HEK293 (cell line): Measurements from ENCODE around the gene ERAP2.

Experiments used
- CTCF ChIA-PET: fragments of 350-600 bp; formaldehyde crosslinking; extraction: SDS; loops from one replicate; lab custom pipeline; 2021; ENCODE audit warnings: antibody characterized with exemption; lab: Yijun Ruan, JAX
- POLR2A ChIA-PET: fragments of 300-600 bp; formaldehyde crosslinking; extraction: SDS; loops from one replicate; lab custom pipeline; 2020; ENCODE audit warnings: antibody characterized with exemption, inconsistent platforms; lab: Yijun Ruan, JAX
- H3K27ac ChIP-seq: fragments of 200-500 bp; sonication (Bioruptor generic); 2 replicates; pipeline ENCODE4 v1.5.1; 2014; ENCODE audit warnings: low read depth, low read length, control low read depth, inconsistent platforms; ENCODE audit errors: extremely low read depth
- H3K36me3 ChIP-seq, 2 experiments: fragments of 200-500 bp in 1 of 2; sonication (Bioruptor generic) in 1 of 2; 1 replicate in 1 of 2; 2 replicates in 1 of 2; pipeline ENCODE4 v1.5.1; 2014 to 2017; ENCODE audit warnings: inconsistent platforms in 2 of 2, low read length in 2 of 2; ENCODE audit not compliant: control insufficient read depth in 2 of 2, insufficient read depth in 1 of 2
- H3K4me1 ChIP-seq: fragments of 200-500 bp; sonication (Bioruptor generic); 2 replicates; pipeline ENCODE4 v1.5.1; 2014; ENCODE audit warnings: mild to moderate bottlenecking, low read length, inconsistent platforms; ENCODE audit not compliant: control insufficient read depth, insufficient read depth
- H3K4me3 ChIP-seq: 2 replicates; pipeline ENCODE4 v1.5.1; 2011; ENCODE audit warnings: low read depth, mild to moderate bottlenecking, control low read depth, low read length, moderate library complexity
- H3K9me3 ChIP-seq: fragments of 200-500 bp; sonication (Bioruptor generic); 2 replicates; pipeline ENCODE4 v1.5.1; 2014; ENCODE audit warnings: low read depth, low read length, inconsistent platforms; ENCODE audit not compliant: control insufficient read depth, insufficient read depth
- EGR2 ChIP-seq: fragments of 450-650 bp; formaldehyde crosslinking; IDR thresholded peaks from 2 replicates; pipeline ENCODE4 v1.5.1; 2016; ENCODE audit warnings: low read depth, missing biosample characterization, missing genetic modification characterization
- MZF1 ChIP-seq: fragments of 450-650 bp; formaldehyde crosslinking; IDR thresholded peaks from 2 replicates; pipeline ENCODE4 v1.5.1; 2017; ENCODE audit warnings: missing biosample characterization, missing genetic modification characterization, borderline replicate concordance
- OSR2 ChIP-seq: fragments of 450-650 bp; formaldehyde crosslinking; IDR thresholded peaks from 2 replicates; pipeline ENCODE4 v1.5.1; 2016; ENCODE audit warnings: missing biosample characterization, missing genetic modification characterization
- ZNF133 ChIP-seq: fragments of 450-650 bp; formaldehyde crosslinking; IDR thresholded peaks from 2 replicates; pipeline ENCODE4 v1.5.1; 2016; ENCODE audit warnings: missing biosample characterization, missing genetic modification characterization
- ZNF19 ChIP-seq: fragments of 450-650 bp; formaldehyde crosslinking; IDR thresholded peaks from 2 replicates; pipeline ENCODE4; 2016; ENCODE audit warnings: missing biosample characterization, missing genetic modification characterization, low read depth
- ZNF2 ChIP-seq: fragments of 450-650 bp; formaldehyde crosslinking; IDR thresholded peaks from 2 replicates; pipeline ENCODE4 v1.5.1; 2016; ENCODE audit warnings: missing biosample characterization, missing genetic modification characterization
- ZNF202 ChIP-seq: fragments of 450-650 bp; formaldehyde crosslinking; IDR thresholded peaks from 2 replicates; pipeline ENCODE4 v1.5.1; 2016; ENCODE audit warnings: missing biosample characterization, missing genetic modification characterization, borderline replicate concordance
- ZNF274 ChIP-seq, 2 experiments: fragments of 200-500 bp in 1 of 2; fragments of 450-650 bp in 1 of 2; sonication (Bioruptor generic) in 1 of 2; formaldehyde crosslinking in 1 of 2; IDR thresholded peaks; 2 replicates each; pipeline versions ENCODE4 v1.5.1 to v1.6.1; 2014 to 2016; ENCODE audit warnings: borderline replicate concordance in 1 of 2, inconsistent platforms in 1 of 2, low read length in 1 of 2, missing biosample characterization in 1 of 2, missing genetic modification characterization in 1 of 2
- ZNF654 ChIP-seq: fragments of 450-650 bp; formaldehyde crosslinking; IDR thresholded peaks from 2 replicates; pipeline ENCODE4 v1.5.1; 2016; ENCODE audit warnings: low read depth, missing biosample characterization, missing genetic modification characterization
- ZNF830 ChIP-seq: fragments of 450-650 bp; IDR thresholded peaks from 2 replicates; pipeline ENCODE4 v1.5.0; 2018; ENCODE audit warnings: missing biosample characterization, missing genetic modification characterization, low read depth, mild to moderate bottlenecking, moderate library complexity
- TF ChIP-seq, protein P1 (sequence below): fragments of 450-650 bp; formaldehyde crosslinking; IDR thresholded peaks from 2 replicates; pipeline ENCODE4 v1.5.1; 2016; ENCODE audit warnings: missing biosample characterization, missing genetic modification characterization, low read depth
- TF ChIP-seq, protein P2 (sequence below): fragments of 450-650 bp; formaldehyde crosslinking; IDR thresholded peaks from 2 replicates; pipeline ENCODE4 v1.5.1; 2016; ENCODE audit warnings: missing biosample characterization, missing genetic modification characterization
- TF ChIP-seq, protein P3 (sequence below): fragments of 450-650 bp; formaldehyde crosslinking; IDR thresholded peaks from 2 replicates; pipeline ENCODE4 v1.5.1; 2017; ENCODE audit warnings: missing biosample characterization, missing genetic modification characterization
- TF ChIP-seq, protein P4 (sequence below): sonication (generic); formaldehyde crosslinking; IDR thresholded peaks from 2 replicates; pipeline ENCODE4 v1.8.1; 2022; ENCODE audit warnings: mild to moderate bottlenecking, moderate library complexity, missing genetic modification reagents

Gene ERAP2

DNA sequence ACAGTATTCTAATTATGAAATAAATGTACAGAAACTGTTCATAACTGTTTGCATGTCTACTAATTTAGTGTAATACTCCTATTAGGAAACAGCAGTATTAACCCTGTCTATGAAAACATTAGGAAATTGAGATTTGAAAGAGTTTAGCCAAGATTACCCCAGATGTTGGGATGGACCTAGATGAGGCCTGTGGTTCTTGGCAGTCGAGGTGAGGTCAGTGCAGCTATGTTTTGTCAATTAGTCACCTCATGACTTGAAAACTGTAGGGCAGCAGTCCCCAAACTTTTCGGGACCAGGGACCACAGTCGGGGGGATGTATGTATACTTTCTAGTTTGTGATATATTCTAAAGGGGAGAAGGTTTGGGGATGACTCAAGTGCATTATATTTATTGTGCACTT lies 64.3 kb downstream of the ERAP2 start:
- TF ChIP-seq, protein P1, sequence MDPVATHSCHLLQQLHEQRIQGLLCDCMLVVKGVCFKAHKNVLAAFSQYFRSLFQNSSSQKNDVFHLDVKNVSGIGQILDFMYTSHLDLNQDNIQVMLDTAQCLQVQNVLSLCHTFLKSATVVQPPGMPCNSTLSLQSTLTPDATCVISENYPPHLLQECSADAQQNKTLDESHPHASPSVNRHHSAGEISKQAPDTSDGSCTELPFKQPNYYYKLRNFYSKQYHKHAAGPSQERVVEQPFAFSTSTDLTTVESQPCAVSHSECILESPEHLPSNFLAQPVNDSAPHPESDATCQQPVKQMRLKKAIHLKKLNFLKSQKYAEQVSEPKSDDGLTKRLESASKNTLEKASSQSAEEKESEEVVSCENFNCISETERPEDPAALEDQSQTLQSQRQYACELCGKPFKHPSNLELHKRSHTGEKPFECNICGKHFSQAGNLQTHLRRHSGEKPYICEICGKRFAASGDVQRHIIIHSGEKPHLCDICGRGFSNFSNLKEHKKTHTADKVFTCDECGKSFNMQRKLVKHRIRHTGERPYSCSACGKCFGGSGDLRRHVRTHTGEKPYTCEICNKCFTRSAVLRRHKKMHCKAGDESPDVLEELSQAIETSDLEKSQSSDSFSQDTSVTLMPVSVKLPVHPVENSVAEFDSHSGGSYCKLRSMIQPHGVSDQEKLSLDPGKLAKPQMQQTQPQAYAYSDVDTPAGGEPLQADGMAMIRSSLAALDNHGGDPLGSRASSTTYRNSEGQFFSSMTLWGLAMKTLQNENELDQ (tag by site-specific recombination) = no peak
- TF ChIP-seq, protein P2, sequence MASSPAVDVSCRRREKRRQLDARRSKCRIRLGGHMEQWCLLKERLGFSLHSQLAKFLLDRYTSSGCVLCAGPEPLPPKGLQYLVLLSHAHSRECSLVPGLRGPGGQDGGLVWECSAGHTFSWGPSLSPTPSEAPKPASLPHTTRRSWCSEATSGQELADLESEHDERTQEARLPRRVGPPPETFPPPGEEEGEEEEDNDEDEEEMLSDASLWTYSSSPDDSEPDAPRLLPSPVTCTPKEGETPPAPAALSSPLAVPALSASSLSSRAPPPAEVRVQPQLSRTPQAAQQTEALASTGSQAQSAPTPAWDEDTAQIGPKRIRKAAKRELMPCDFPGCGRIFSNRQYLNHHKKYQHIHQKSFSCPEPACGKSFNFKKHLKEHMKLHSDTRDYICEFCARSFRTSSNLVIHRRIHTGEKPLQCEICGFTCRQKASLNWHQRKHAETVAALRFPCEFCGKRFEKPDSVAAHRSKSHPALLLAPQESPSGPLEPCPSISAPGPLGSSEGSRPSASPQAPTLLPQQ (tag by site-specific recombination) = no peak
- Histone ChIP-seq H3K36me3 (no peaks in the 10 kb centered on the region), H3K9me3 (no peaks in the 10 kb centered on the region), H3K4me1 (0 out of 2 replicates have a peak, but pooled peaks cover 3% of the 10 kb centered on the region), H3K27ac (no peak overlapping the region), H3K4me3 (no peak overlapping the region)
- CTCF ChIA-PET = interaction anchor here (2.8 kb wide), 1 partner anchor 71 kb away, joined by 10 read pairs; no protein-coding TSS in a partner anchor
- POLR2A ChIA-PET = no interaction called here

DNA sequence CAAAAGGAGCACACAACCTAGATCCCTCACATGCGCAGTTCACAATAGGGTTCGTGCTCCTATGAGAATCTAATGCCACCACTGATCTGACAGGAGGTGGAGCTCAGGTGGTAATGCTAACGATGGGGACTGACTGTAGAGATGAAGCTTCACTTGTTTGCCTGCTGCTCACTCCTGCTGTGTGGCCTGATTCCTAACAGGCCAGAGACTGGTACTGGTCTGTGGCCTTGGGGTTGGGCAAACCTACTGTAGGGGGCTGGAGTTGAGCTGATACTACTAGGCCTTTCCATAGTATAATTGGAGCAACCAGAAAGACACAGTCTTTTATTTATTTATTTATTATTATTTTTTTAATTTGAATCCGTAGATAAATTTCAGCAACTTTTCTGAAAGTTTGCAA lies 64.8 kb downstream of the ERAP2 start:
- no peaks in the 10 kb centered on the region for H3K9me3 ChIP-seq
- no peak for TF ChIP-seq ZNF654 (tag by site-specific recombination)
- no peak for TF ChIP-seq ZNF202 (tag by site-specific recombination)
- no peak for TF ChIP-seq ZNF19 (tag by site-specific recombination)
- TF ChIP-seq MZF1 (tag by site-specific recombination) = no peak
- TF ChIP-seq, protein P3, sequence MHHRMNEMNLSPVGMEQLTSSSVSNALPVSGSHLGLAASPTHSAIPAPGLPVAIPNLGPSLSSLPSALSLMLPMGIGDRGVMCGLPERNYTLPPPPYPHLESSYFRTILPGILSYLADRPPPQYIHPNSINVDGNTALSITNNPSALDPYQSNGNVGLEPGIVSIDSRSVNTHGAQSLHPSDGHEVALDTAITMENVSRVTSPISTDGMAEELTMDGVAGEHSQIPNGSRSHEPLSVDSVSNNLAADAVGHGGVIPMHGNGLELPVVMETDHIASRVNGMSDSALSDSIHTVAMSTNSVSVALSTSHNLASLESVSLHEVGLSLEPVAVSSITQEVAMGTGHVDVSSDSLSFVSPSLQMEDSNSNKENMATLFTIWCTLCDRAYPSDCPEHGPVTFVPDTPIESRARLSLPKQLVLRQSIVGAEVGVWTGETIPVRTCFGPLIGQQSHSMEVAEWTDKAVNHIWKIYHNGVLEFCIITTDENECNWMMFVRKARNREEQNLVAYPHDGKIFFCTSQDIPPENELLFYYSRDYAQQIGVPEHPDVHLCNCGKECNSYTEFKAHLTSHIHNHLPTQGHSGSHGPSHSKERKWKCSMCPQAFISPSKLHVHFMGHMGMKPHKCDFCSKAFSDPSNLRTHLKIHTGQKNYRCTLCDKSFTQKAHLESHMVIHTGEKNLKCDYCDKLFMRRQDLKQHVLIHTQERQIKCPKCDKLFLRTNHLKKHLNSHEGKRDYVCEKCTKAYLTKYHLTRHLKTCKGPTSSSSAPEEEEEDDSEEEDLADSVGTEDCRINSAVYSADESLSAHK = no peak
- TF ChIP-seq EGR2 (tag by site-specific recombination) = no peak
- TF ChIP-seq ZNF133 (tag by site-specific recombination) = peak; percentile 64
- no peak overlapping the region for H3K27ac ChIP-seq
- no peak overlapping the region for H3K4me3 ChIP-seq
- CTCF ChIA-PET = interaction anchor here (2.8 kb wide), 1 partner anchor 72 kb away, joined by 10 read pairs; no protein-coding TSS in a partner anchor
- H3K4me1 ChIP-seq = 0 out of 2 replicates have a peak, but pooled peaks cover 3% of the 10 kb centered on the region
- H3K36me3 ChIP-seq = no peaks in the 10 kb centered on the region
- POLR2A ChIA-PET = no interaction called here

DNA sequence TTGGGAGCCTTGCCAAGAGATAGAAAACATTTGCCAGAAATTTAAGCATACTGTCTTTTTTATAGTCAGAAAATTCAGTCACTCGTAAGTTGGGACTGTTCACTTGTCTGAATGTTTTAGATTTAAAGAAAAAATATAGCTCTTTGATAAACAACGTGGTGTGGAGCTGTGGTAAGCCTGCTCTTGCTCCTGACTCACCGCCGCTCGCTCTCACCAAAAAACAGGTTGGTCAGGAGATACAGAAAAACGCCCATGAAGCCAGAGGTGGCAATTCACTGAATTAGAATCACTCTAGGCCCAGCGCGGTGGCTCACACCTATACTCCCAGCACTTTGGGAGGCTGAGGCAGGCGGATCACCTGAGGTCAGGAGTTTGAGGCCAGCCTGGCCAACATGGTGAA lies 65.8 kb downstream of the ERAP2 start:
- Histone ChIP-seq H3K9me3 (no peaks in the 10 kb centered on the region), H3K4me3 (no peak overlapping the region), H3K36me3 (no peaks in the 10 kb centered on the region), H3K27ac (no peak overlapping the region), H3K4me1 (0 out of 2 replicates have a peak, but pooled peaks cover 3% of the 10 kb centered on the region)
- POLR2A ChIA-PET = no interaction called here
- no peak for TF ChIP-seq ZNF830
- TF ChIP-seq, protein P4, sequence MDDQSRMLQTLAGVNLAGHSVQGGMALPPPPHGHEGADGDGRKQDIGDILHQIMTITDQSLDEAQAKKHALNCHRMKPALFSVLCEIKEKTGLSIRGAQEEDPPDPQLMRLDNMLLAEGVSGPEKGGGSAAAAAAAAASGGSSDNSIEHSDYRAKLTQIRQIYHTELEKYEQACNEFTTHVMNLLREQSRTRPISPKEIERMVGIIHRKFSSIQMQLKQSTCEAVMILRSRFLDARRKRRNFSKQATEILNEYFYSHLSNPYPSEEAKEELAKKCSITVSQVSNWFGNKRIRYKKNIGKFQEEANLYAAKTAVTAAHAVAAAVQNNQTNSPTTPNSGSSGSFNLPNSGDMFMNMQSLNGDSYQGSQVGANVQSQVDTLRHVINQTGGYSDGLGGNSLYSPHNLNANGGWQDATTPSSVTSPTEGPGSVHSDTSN (CRISPR knock-in tag) = no peak
- TF ChIP-seq OSR2 = no peak
- no peak for TF ChIP-seq ZNF274 (IDR thresholded peaks at IDR 0.05; ENCODE audit: low read length)
- no peak for TF ChIP-seq ZNF274 (tag by site-specific recombination; IDR thresholded peaks at IDR 0.05; ENCODE audit: borderline replicate concordance)
- no peak for TF ChIP-seq ZNF2 (tag by site-specific recombination)
- CTCF ChIA-PET = interaction anchor here (2.8 kb wide), 1 partner anchor 73 kb away, joined by 10 read pairs; no protein-coding TSS in a partner anchor
